Activated T-helper 1 cell treated with anti-CD3 and anti-CD28 coated beads, Interleukin-2, amount 50 U/mL, for 16 hours (primary cell): ENCODE data around the gene ARHGAP8.
"Not testable (repeated sequence)": the region's sequence is repeated elsewhere in the genome, so short reads cannot be mapped to it uniquely, and the experiment has no call there.

Source experiments
- DNase-seq, 2 donors: peaks; one replicate each; pipeline ENCODE4 v3.0.0-alpha.2; 2020; ENCODE audit warnings: low read depth in 1 of 2, low spot score in 1 of 2

The ARHGAP8 gene

GRCh38 chr22:44738347-44738715 is 14.0 kb upstream of the ARHGAP8 start:
- no peak for DNase-seq

GRCh38 chr22:44739024-44739423 is 13.4 kb upstream of the ARHGAP8 start:
- DNase-seq: no peak

- not testable (repeated sequence) for DNase-seq
Measured at GRCh38 chr22:44739666-44740065, 12.7 kb upstream of the ARHGAP8 start.

GRCh38 chr22:44740307-44740706 is 12.1 kb upstream of the ARHGAP8 start:
- DNase-seq: no peak

GRCh38 chr22:44741929-44742328 is 10.4 kb upstream of the ARHGAP8 start:
- DNase-seq: no peak

GRCh38 chr22:44743247-44743646 is 9.1 kb upstream of the ARHGAP8 start:
- DNase-seq: no peak

GRCh38 chr22:44743804-44744211 is 8.6 kb upstream of the ARHGAP8 start:
- no peak for DNase-seq

- no peak for DNase-seq
Measured at GRCh38 chr22:44745853-44746789, 6.3 kb upstream of the ARHGAP8 start.

- not testable (repeated sequence) for DNase-seq
Measured at GRCh38 chr22:44747784-44748127, 4.6 kb upstream of the ARHGAP8 start.

GRCh38 chr22:44748524-44748923 is 3.9 kb upstream of the ARHGAP8 start:
- no peak for DNase-seq

GRCh38 chr22:44750481-44750880 is 1.9 kb upstream of the ARHGAP8 start:
- no peak for DNase-seq

- no peak for DNase-seq
Measured at GRCh38 chr22:44753189-44754042, 1.0 kb downstream of the ARHGAP8 start.

- DNase-seq: no peak
Measured at GRCh38 chr22:44754998-44755397, 2.6 kb downstream of the ARHGAP8 start.

GRCh38 chr22:44755417-44755816 is 3.0 kb downstream of the ARHGAP8 start:
- no peak for DNase-seq

- DNase-seq: no peak
Measured at GRCh38 chr22:44755956-44756361, 3.6 kb downstream of the ARHGAP8 start.

GRCh38 chr22:44758344-44758973 is 6.1 kb downstream of the ARHGAP8 start:
- no peak for DNase-seq

- no peak for DNase-seq
Measured at GRCh38 chr22:44759001-44759400, 6.6 kb downstream of the ARHGAP8 start.

- no peak for DNase-seq
Measured at GRCh38 chr22:44759430-44760310, 7.3 kb downstream of the ARHGAP8 start.

GRCh38 chr22:44760476-44760875 is 8.1 kb downstream of the ARHGAP8 start:
- no peak for DNase-seq

- no peak for DNase-seq
Measured at GRCh38 chr22:44761025-44761424, 8.7 kb downstream of the ARHGAP8 start.

GRCh38 chr22:44764373-44764772 is 12.0 kb downstream of the ARHGAP8 start:
- DNase-seq: no peak
